ENCODE results near the gene RXRB.

DNA sequence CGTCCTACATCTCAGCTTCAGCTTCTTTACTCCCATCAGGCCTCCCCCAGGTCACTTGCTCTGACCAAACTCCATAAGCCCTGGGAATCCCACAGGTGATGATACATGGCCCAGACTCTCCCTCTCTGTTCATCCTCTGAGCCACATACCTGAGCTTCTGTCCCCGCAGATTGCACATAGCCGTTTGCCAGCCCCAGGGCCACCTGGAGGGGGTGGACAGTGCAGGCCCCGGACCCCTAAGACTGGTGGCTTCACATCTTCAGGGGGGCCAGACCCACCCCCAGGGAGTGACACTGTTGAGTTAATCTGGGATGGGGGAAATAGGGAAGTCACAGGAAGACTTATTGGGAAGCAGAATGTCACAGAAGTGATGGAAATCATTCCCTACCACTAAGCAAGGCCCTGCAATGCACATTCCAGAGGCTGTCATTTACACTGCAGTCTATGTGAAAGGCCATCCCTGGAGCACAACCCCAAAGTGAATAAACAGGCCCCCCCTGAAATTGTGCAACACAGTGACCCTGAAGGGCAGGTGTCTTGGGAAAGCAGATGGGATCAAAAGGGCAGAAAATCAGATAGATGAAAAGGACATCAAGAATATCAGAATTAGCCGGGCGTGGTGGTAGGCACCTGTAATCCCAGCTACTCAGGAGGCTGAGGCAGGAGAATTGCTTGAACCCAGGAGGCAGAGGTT lies 2.2 kb downstream of the RXRB start:
- no peak for TF ChIP-seq POLR2A (IDR thresholded peaks at IDR 0.05)
- TF ChIP-seq, protein P1, sequence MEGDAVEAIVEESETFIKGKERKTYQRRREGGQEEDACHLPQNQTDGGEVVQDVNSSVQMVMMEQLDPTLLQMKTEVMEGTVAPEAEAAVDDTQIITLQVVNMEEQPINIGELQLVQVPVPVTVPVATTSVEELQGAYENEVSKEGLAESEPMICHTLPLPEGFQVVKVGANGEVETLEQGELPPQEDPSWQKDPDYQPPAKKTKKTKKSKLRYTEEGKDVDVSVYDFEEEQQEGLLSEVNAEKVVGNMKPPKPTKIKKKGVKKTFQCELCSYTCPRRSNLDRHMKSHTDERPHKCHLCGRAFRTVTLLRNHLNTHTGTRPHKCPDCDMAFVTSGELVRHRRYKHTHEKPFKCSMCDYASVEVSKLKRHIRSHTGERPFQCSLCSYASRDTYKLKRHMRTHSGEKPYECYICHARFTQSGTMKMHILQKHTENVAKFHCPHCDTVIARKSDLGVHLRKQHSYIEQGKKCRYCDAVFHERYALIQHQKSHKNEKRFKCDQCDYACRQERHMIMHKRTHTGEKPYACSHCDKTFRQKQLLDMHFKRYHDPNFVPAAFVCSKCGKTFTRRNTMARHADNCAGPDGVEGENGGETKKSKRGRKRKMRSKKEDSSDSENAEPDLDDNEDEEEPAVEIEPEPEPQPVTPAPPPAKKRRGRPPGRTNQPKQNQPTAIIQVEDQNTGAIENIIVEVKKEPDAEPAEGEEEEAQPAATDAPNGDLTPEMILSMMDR (IDR thresholded peaks at IDR 0.05), result no peak
